ENCODE measurements around the gene SYNGR3.

SYNGR3 gene

GRCh38 chr16:1976951-1977874 is 12.6 kb upstream of the SYNGR3 start:
- no peak for DNase-seq

- DNase-seq = no peak
These were observed 11.9 kb upstream of the SYNGR3 start for GRCh38 chr16:1977875-1978268.

GRCh38 chr16:1978476-1979120 is 11.2 kb upstream of the SYNGR3 start:
- no peak for DNase-seq

GRCh38 chr16:1979271-1980029 is 10.3 kb upstream of the SYNGR3 start:
- no peak for DNase-seq

GRCh38 chr16:1980030-1980769 is 9.6 kb upstream of the SYNGR3 start:
- DNase-seq = no peak

- DNase-seq = no peak
These were observed 9.0 kb upstream of the SYNGR3 start for GRCh38 chr16:1980770-1981087.

- no peak for DNase-seq
These were observed 8.4 kb upstream of the SYNGR3 start, which contains the start of gene NOXO1 for GRCh38 chr16:1981398-1981836. Gene NOXO1, minus strand, starts transcription at chr16:1981469. Its CDS starts 290 bp downstream, at chr16:1981179.

- DNase-seq = no peak
These were observed 7.7 kb upstream of the SYNGR3 start for GRCh38 chr16:1982013-1982433.

GRCh38 chr16:1982991-1983543 is 6.7 kb upstream of the SYNGR3 start:
- DNase-seq = no peak

GRCh38 chr16:1983544-1984346 is 6.0 kb upstream of the SYNGR3 start, which contains the start of gene GFER:
Gene GFER, plus strand, starts transcription at chr16:1984193. Its CDS starts 26 bp downstream, at chr16:1984219.
- peak; percentile 94 for DNase-seq

GRCh38 chr16:1984347-1985225 is 5.2 kb upstream of the SYNGR3 start:
- no peak for DNase-seq

GRCh38 chr16:1985466-1986150 is 4.2 kb upstream of the SYNGR3 start:
- no peak for DNase-seq

GRCh38 chr16:1987198-1987597 is 2.6 kb upstream of the SYNGR3 start:
- no peak for DNase-seq

- no peak for DNase-seq
These were observed 256 bp downstream of the SYNGR3 start for GRCh38 chr16:1990101-1990350.

- no peak for DNase-seq
These were observed 773 bp downstream of the SYNGR3 start for GRCh38 chr16:1990351-1991134.

GRCh38 chr16:1991135-1991551 is 1.4 kb downstream of the SYNGR3 start:
- no peak for DNase-seq

GRCh38 chr16:1991588-1991947 is 1.8 kb downstream of the SYNGR3 start:
- no peak for DNase-seq

GRCh38 chr16:1991948-1992703 is 2.4 kb downstream of the SYNGR3 start:
- peak; percentile 95 for DNase-seq

Measured in left hindlimb (tissue), 1 donor.